ENCODE results near the gene PEX13.
A peak's percentile ranks its signal among the peaks of the same experiment; 100 is the strongest.

Gene PEX13

DNA sequence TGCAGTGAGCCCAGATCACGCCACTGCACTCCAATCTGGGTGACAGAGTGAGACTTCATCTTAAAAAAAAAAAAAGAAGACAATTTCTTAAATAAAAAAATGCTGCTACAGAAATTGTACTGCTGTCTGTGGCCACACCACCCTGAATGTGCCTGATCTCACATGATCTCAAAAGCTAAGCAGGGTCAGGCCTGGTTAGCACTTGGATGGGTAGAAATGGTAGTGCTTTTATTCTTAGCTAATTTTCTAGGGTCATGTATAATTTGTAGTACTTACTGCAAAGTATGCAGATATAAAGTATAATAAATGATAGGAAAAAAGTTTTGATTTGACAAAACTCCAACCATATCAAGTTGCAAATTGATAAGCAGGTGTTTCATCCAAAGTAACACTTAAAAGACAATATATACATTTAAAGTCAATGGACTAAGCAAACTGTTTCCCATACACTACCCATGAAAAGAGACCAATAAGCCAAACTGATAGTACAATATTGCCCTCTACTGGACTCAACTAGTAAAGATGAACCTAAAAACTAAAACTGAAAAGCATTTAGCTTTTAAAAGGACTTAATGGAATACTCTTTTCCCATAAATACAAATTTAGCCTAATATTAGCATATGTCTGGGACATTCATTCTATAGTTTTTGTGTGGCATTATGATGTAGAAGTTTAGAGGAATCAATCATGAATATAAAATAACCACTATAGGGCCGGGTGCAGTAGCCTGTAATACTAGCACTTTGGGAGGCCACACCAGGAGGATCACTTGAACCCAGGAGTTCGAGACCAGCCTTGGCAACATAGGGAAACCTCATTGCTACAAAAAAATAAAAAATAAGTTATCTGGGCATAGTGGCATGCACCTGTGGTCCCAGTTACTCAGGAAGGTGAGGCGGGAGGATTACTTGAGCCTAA lies 18.6 kb upstream of the PEX13 start:
- Histone ChIP-seq H3K4me2 (ENCODE audit: low read depth, low read length, poor library complexity, severe bottlenecking) (no peak overlapping the region), H4K20me1 (ENCODE audit: insufficient read depth, low read length, poor library complexity, severe bottlenecking) (no peaks in the 10 kb centered on the region), H3K9me3 (ENCODE audit: insufficient read depth, low read depth, low read length) (no peaks in the 10 kb centered on the region), H3K4me3 (ENCODE audit: low read length, poor library complexity, severe bottlenecking) (no peak overlapping the region), H3K36me3 (ENCODE audit: insufficient read depth, low read length) (no peaks in the 10 kb centered on the region), H3K9me2 (replicated peaks; ENCODE audit: low read depth, low read length) (no peaks in the 10 kb centered on the region), H3F3A (ENCODE audit: low read depth) (no peaks in the 10 kb centered on the region), H3K79me2 (ENCODE audit: insufficient read depth, low read length) (no peaks in the 10 kb centered on the region), H3K4me1 (ENCODE audit: insufficient read depth, low read length, poor library complexity, severe bottlenecking) (no peaks in the 10 kb centered on the region), H3K9ac (ENCODE audit: low read depth, low read length, poor library complexity, severe bottlenecking) (no peak overlapping the region), H3K27me3 (ENCODE audit: insufficient read depth, low read length, poor library complexity, severe bottlenecking) (no peaks in the 10 kb centered on the region), H2AFZ (ENCODE audit: low read length) (no peak overlapping the region)
- TF ChIP-seq, protein P1, sequence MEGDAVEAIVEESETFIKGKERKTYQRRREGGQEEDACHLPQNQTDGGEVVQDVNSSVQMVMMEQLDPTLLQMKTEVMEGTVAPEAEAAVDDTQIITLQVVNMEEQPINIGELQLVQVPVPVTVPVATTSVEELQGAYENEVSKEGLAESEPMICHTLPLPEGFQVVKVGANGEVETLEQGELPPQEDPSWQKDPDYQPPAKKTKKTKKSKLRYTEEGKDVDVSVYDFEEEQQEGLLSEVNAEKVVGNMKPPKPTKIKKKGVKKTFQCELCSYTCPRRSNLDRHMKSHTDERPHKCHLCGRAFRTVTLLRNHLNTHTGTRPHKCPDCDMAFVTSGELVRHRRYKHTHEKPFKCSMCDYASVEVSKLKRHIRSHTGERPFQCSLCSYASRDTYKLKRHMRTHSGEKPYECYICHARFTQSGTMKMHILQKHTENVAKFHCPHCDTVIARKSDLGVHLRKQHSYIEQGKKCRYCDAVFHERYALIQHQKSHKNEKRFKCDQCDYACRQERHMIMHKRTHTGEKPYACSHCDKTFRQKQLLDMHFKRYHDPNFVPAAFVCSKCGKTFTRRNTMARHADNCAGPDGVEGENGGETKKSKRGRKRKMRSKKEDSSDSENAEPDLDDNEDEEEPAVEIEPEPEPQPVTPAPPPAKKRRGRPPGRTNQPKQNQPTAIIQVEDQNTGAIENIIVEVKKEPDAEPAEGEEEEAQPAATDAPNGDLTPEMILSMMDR (conservative IDR thresholded peaks at IDR 0.05; ENCODE audit: low read length), result peak; percentile 87
- no peak for TF ChIP-seq EZH2phosphoT487 (IDR thresholded peaks at IDR 0.05; ENCODE audit: borderline replicate concordance)

DNA sequence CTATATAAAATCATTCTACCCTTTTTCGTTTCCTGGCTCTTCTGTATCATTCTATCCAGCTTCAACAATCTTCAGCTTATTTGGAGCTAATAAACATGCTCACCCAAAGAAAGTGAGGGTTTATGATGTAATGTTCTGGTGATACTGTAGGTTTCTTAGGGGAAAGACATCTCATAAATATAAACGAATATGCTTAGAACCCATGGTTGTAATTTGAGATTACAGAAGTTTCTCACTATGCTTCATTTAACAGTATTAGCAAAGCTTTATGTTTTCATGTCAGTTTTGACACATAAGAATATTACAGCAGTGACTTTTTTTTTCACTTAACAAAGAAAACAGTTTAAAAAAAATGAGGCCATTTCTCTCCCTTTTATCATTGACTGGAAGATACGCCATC lies 11.8 kb upstream of the PEX13 start:
- H3K9me3 ChIP-seq (ENCODE audit: insufficient read depth, low read depth, low read length), result no peaks in the 10 kb centered on the region
- H3K4me2 ChIP-seq (ENCODE audit: low read depth, low read length, poor library complexity, severe bottlenecking), result no peak overlapping the region
- TF ChIP-seq, protein P1 (conservative IDR thresholded peaks at IDR 0.05; ENCODE audit: low read length), result no peak
- no peak for TF ChIP-seq EZH2phosphoT487 (IDR thresholded peaks at IDR 0.05; ENCODE audit: borderline replicate concordance)
- H3K4me1 ChIP-seq (ENCODE audit: insufficient read depth, low read length, poor library complexity, severe bottlenecking), result no peaks in the 10 kb centered on the region
- no peaks in the 10 kb centered on the region for H3K36me3 ChIP-seq (ENCODE audit: insufficient read depth, low read length)
- H3K27me3 ChIP-seq (ENCODE audit: insufficient read depth, low read length, poor library complexity, severe bottlenecking), result no peaks in the 10 kb centered on the region
- no peaks in the 10 kb centered on the region for H3K9me2 ChIP-seq (replicated peaks; ENCODE audit: low read depth, low read length)
- H3K79me2 ChIP-seq (ENCODE audit: insufficient read depth, low read length), result no peaks in the 10 kb centered on the region
- no peaks in the 10 kb centered on the region for H4K20me1 ChIP-seq (ENCODE audit: insufficient read depth, low read length, poor library complexity, severe bottlenecking)
- H2AFZ ChIP-seq (ENCODE audit: low read length), result no peak overlapping the region
- H3K4me3 ChIP-seq (ENCODE audit: low read length, poor library complexity, severe bottlenecking), result no peak overlapping the region
- no peak overlapping the region for H3K9ac ChIP-seq (ENCODE audit: low read depth, low read length, poor library complexity, severe bottlenecking)
- H3F3A ChIP-seq (ENCODE audit: low read depth), result no peaks in the 10 kb centered on the region

DNA sequence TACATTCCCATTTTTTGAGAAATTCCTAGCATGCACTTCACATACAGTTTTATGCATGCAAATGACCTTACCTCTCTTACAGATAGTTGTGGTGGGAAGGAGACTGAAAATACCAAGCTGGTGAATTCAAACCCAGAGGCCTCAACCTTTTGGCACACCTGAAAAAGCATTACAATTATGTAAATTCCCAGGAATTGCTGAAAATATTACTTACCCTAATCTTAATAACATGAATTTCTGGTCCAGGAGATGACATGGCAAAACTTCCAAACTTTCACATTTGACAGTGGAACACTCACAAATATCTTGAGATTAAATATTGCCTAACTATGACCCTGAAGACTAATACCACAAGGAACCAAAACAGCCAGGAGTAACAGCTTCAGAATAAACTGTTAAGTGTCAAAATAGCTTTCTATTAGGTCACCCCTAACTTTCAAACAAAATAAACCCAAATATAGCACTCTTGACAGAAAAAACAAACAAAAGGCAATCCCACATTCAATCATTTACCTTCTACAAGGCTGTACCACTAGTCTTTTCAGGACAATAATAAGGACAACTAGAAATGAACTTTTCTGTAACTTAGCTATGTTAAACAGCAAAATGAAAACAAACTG lies 10.9 kb upstream of the PEX13 start:
- H2AFZ ChIP-seq (ENCODE audit: low read length), result no peak overlapping the region
- no peaks in the 10 kb centered on the region for H3K9me3 ChIP-seq (ENCODE audit: insufficient read depth, low read depth, low read length)
- no peaks in the 10 kb centered on the region for H3K36me3 ChIP-seq (ENCODE audit: insufficient read depth, low read length)
- no peaks in the 10 kb centered on the region for H4K20me1 ChIP-seq (ENCODE audit: insufficient read depth, low read length, poor library complexity, severe bottlenecking)
- H3K79me2 ChIP-seq (ENCODE audit: insufficient read depth, low read length), result no peaks in the 10 kb centered on the region
- H3F3A ChIP-seq (ENCODE audit: low read depth), result no peaks in the 10 kb centered on the region
- H3K4me3 ChIP-seq (ENCODE audit: low read length, poor library complexity, severe bottlenecking), result no peak overlapping the region
- no peaks in the 10 kb centered on the region for H3K9me2 ChIP-seq (replicated peaks; ENCODE audit: low read depth, low read length)
- no peak for TF ChIP-seq EZH2phosphoT487 (IDR thresholded peaks at IDR 0.05; ENCODE audit: borderline replicate concordance)
- TF ChIP-seq, protein P1 (conservative IDR thresholded peaks at IDR 0.05; ENCODE audit: low read length), result no peak
- H3K9ac ChIP-seq (ENCODE audit: low read depth, low read length, poor library complexity, severe bottlenecking), result no peak overlapping the region
- no peaks in the 10 kb centered on the region for H3K27me3 ChIP-seq (ENCODE audit: insufficient read depth, low read length, poor library complexity, severe bottlenecking)
- no peaks in the 10 kb centered on the region for H3K4me1 ChIP-seq (ENCODE audit: insufficient read depth, low read length, poor library complexity, severe bottlenecking)
- H3K4me2 ChIP-seq (ENCODE audit: low read depth, low read length, poor library complexity, severe bottlenecking), result no peak overlapping the region
